SK-MEL-5 (cell line): ENCODE measurements around the gene TSPAN14. TPM values are rescaled to one million over a fixed set of nuclear protein-coding genes. Genes with fewer than 3 reads are reported as not detected.
"Not testable (repeated sequence)": the region's sequence is repeated elsewhere in the genome, so short reads cannot be mapped to it uniquely, and the experiment has no call there.

Source experiments
- DNase-seq: peaks from one replicate; pipeline ENCODE4 v3.0.0-alpha.2; 2016; ENCODE audit warnings: low read depth, low spot score
- in situ Hi-C: cut with HindIII; loops from 2 replicates; pipeline ENCODE4 v1.10.0; 2016; ENCODE audit warnings: low sequenced_read_pairs, high pct_unique_total_duplicates, low pct_unique_long_range_greater_than_20kb
- total RNA-seq: library from RNA; depleted of rRNA; stranded (reverse); fragments of >200 nt; shearing (Covaris generic); gene quantifications from 2 replicates; pipeline ENCODE4 v1.2.3, GENCODE V29; 2014

Gene TSPAN14
- total RNA-seq, 1 experiment from 2014 or later: 43.7 TPM

DNA sequence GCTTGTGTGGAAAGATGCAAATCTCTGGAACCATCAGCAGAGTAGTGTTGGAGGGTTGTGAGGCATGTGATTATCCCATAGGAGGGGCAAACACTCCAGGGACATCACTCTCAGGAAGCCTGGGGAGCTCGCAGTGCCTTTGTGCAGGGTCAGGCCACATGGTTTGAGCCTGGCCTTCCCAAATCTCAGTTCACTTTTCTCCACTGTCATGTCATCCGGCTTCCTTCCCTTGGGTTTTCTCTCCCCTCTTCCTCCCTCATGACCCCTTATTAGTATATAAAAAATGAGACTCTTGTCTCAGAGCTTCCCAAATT, 20.4 kb downstream of the TSPAN14 start:
- peak; percentile 42 for DNase-seq
- in situ Hi-C loops: no loop called here

GRCh38 chr10:80474941-80475340, 20.8 kb downstream of the TSPAN14 start:
- in situ Hi-C loops: no loop called here
- no peak for DNase-seq

GRCh38 chr10:80475641-80476040, 21.5 kb downstream of the TSPAN14 start:
- DNase-seq, in situ Hi-C loops: not testable (repeated sequence)

- DNase-seq: no peak
- in situ Hi-C loops: no loop called here
Measured at GRCh38 chr10:80476685-80477084, 22.6 kb downstream of the TSPAN14 start.

DNA sequence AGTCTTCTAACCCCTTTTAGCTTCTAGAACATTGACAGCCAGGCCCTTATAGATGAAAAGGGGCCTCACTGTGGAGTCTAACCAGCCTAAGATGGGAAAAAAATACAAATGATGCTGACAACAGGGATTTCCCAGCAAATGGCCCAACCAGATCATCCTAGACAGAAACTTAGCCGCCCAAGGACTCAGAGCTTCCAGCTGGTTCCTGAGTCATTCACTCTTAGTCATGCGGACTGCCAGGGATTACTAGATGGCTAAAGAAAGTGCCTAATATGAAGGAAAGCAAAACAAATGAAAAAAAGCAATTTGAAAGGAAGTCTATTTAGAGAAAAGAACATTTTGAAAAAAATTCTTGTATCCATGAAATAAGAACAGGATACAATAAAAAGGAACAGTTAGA, 23.7 kb downstream of the TSPAN14 start:
- DNase-seq: no peak

DNA sequence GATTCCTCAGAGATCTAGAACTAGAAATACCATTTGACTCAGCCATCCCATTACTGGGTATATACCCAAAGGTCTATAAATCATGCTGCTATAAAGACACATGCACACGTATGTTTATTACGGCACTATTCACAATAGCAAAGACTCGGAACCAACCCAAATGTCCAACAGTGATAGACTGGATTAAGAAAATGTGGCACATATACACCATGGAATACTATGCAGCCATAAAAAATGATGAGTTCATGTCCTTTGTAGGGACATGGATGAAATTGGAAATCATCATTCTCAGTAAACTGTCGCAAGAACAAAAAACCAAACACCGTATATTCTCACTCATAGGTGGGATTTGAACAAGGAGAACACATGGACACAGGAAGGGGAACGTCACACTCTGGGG, 26.3 kb downstream of the TSPAN14 start:
- DNase-seq, in situ Hi-C loops: not testable (repeated sequence)

More for the DNA sequence above, 23.7 kb downstream of the TSPAN14 start:
- in situ Hi-C loops: no loop called here

GRCh38 chr10:80480852-80481251, 26.7 kb downstream of the TSPAN14 start:
- in situ Hi-C loops: no loop called here
- DNase-seq: no peak

GRCh38 chr10:80484243-80484642, 30.1 kb downstream of the TSPAN14 start:
- in situ Hi-C loops: no loop called here
- no peak for DNase-seq

GRCh38 chr10:80484676-80485075, 30.6 kb downstream of the TSPAN14 start:
- no peak for DNase-seq
- in situ Hi-C loops: no loop called here

- in situ Hi-C loops: no loop called here
- DNase-seq: no peak
Measured at GRCh38 chr10:80485076-80485945, 31.2 kb downstream of the TSPAN14 start.

DNA sequence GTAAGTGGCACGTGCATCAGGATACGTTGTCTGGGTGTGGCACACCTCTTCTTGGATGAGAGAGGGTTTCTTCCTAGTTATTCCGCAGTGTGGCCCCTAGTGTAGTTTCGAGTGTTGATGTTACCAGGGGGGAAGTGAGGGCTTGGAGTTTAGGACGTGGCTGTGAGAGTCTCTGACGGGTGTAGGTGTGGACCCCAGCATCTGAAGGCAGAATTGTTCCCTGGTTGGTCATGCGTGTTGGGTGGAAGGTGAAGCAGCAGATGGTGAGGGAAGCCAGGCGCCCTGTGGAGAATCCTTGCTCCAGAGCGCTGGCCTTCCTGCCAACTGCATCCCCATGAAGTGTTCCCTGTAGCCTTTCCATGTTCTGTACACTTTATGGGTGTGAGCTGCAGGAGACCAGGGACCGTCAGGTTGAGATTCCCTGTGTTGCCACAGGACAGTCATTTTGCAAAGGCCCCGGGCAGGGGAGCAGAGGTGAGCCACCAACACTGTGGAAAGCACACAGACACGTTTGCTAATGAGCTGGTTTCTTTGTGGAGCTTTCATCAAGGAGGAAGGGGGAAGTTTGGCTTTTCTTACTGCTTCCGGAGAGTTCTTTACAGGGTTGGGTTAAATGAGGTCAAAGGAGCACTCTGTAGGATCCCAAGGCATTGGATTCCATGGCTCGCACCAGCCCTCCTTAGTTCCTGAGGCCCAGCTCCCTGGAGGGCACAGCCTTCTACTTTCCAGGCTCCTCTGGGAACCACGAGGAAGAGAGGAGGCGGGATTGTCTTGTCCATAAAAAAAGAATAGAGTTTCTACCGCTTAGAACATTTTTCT, 32.0 kb downstream of the TSPAN14 start:
- no peak for DNase-seq
- in situ Hi-C loops: no loop called here

- in situ Hi-C loops: no loop called here
- no peak for DNase-seq
Measured at GRCh38 chr10:80486785-80487420, 32.8 kb downstream of the TSPAN14 start.

DNA sequence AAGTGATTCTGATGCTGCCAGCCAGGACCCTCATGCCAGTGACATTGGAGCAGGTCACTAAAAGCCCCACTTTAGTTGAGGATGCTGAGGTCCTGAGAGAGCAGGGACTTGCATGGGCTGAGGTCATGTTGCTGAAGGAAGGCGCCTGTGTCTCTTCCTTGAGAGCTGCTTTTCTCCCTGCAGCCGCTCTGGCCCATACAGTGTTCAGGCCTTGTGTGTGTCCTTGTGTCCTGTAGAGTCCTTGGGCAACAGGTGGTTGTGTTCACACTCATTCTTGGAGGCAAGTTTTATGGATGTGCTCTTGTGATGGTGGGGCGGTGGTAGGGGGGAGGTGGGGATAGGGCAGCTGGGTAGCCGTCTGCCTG, 33.3 kb downstream of the TSPAN14 start:
- in situ Hi-C loops: no loop called here
- DNase-seq: no peak

- no peak for DNase-seq
- in situ Hi-C loops: no loop called here
Measured at GRCh38 chr10:80487791-80488538, 33.9 kb downstream of the TSPAN14 start.

DNA sequence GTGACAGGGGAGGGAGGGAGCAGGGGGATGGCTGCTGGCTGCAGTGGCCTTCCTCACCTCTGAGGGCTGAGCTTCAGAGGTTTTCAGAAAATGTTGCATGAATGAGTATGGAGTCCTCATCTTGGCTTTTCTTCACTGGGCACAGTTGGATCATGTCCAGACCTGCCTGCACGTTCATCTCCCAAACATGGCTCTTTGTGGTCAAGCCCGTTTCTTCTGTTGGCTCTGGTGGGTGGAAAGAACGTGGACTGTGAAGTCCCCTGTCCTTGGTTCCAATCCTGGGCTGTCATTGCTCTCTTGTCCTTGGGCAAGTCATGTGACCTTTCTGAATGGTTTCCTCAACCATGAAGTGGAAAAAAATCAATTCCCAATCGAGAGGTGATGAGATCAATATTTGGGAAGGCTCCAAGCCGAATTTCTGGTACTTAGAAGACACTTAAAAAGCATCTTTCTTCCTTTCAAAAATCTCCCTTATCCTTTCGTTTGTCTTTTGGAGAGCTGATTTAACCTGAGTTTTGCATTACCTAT, 34.5 kb downstream of the TSPAN14 start:
- no peak for DNase-seq
- in situ Hi-C loops: no loop called here

- no peak for DNase-seq
- in situ Hi-C loops: no loop called here
Measured at GRCh38 chr10:80489371-80490112, 35.4 kb downstream of the TSPAN14 start.
